Globus pallidus (tissue), 1 donor: ENCODE data around the gene BIK.
"Not testable (repeated sequence)": the region's sequence is repeated elsewhere in the genome, so short reads cannot be mapped to it uniquely, and the experiment has no call there.

ENCODE experiments used
- DNase-seq: peaks from one replicate; pipeline ENCODE4 v3.0.0-alpha.2; 2015; ENCODE audit warnings: low spot score

BIK gene

DNA sequence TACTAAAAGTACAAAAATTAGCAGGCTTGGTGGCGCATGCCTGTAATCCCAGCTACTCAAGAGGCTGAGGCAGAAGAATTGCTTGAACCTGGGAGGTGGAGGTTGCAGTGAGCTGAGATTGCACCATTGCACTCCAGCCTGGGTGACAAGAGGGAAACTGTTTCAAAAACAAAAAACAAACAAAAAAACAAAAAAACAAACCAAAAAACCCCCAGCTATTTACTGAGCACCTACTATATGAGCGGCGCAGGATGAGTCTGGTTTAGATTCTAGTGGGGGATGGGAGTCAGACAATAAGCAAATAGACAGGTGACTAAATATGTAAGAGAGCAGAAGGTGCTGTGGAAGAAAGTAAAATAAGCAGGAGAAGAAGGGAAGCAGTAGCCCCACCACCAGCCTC, 5.6 kb upstream of the BIK start:
- not testable (repeated sequence) for DNase-seq

DNA sequence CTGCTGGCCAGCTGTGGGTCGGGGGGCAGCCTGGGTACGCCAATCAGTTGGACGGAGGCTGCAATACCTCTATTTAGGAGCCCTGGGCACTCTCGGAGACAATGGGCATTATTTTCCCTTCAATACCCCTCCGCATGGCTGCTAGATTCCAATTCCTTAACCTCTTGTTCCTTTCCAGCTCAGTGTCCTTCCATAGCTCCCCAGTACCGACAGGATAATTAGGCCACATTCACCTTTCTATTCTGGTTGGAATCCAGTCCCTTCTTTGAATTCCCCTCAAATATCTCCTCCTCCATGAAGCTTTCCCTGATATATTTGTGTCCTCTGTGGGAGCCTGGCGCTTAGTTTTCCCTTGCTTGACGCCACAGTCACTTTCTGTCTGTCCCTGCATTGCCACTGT, 4.2 kb upstream of the BIK start:
- no peak for DNase-seq

DNA sequence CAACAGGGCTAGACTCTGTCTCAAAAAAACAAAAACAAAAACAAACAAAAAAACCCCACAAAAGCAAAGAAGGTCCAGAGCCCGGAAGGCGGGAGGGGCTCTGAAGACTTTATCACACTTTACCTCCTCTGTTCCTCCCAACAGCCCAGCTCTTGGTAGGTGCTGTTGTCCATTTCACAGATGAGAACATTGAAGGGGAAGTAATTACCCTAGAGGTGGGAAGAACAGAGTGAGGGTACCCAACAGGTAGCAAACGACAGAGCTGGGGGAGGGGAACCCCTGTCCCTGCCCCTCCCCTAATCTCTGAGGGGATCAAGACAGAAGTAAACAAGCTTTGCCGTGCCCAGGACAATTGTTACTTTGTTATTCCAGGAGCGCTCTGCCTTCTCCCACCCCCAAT, 1.0 kb upstream of the BIK start:
- no peak for DNase-seq

DNA sequence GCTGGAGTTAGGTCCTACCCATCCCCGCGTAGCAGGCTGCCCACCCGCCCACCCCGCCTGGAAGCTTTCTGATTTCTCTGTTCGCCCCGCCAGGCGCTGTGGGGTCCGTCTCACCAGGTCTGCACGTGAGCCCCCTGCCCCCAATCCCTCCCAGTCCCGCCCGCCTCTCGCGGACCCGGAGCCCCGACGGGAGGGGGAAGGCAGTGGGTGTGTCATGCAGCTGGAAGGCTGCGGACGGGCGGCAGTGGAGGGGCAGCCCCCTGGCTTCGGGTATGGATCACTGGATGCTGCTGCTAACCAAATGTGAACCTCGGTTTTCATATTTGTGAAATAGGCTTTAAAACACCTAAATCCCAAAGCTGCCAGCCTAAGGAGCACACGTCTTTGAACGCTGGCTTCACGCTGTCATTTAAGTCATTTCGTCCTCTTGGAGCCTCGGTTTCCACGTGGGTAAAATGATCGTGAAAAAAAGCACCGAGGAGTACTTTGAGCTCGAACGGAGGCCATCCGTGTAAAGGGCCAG, 568 bp upstream of the BIK start:
- DNase-seq: no peak

DNA sequence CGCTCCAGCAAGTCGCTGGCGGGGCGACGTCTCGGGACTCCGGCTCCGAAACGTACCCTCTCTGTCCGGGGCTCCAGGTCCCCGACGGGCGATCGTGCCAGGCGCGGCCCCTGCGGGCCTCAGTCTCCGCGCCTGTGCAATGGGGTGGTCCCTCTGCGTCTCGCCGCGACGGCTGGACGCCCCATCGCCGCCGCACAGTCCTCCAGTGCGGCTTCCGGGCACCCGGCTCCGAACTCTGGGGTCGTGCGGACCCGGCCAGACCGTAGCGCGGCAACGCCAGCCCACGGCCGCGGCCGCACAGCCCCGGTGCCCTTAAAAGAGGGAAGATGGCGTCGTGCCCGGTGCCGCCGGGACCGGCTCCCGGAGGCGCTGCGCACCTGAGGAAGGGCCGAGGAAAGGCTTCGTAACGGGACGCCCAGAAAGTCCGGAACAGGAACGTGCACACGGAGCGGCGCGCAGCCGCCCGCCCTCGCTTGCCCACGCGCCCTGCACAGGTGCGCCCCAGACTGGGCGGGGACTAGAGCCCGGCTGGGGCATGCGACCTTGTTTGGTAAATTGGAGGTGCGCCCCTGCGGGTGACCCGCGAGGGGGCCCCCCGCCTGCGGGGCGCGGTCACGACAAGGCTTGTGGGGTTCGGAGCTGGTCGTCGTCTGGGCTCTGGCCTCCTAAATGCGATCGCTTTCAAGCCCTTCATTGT, 525 bp downstream of the BIK start:
- no peak for DNase-seq

DNA sequence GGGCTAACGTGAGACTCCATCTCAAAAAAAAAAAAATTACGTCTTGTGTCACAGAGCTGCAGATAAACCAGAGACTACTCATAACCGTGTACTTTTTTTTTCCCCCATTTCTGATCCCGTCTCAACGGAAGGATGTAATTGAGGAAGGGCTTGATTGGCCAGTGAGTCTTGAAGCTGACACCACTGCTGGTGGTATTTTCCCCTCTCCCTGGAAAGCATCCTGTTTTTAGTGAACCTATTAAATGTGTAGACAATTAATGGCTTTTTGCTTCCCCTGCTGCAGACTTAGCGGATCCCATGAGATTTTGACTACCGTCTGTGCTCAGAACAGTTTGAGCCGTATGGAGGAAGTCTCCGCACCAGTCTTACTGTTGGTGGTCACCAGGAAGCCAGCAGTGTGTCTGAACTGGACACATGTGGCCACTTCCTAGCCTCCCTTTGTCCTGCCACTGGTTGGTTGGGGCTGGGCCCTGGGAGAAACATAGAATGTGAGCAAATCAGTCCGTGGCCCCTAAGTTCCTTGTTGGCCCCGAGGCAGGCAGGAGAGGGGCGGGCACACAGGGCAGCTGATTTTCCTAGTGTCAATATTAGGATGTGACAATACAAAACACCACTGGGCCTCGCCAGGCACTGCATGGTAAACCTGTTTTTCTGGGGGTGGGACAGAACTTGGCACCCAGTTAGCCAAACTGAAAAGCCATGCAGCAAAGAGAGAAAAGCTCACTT, 3.1 kb downstream of the BIK start:
- DNase-seq: no peak

DNA sequence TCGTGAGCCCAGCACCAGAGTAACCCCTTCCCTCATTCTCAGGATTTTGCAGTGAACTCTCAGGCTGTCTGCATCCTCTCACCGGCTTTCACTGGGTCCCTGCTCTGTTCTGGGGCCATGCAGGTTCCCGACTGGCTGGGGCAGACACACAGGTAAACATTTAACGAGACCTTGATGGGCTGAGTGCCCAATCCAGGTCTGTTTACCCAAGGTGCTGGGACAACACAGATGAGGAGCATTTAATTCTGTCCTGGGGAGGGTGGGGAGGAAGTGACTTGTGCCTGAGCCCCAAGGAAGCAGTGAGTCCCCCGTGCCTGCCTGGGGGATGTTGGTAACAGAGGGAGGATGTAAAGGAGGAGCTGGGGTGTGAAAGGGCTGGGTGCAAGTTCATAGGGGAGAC, 4.4 kb downstream of the BIK start:
- no peak for DNase-seq

DNA sequence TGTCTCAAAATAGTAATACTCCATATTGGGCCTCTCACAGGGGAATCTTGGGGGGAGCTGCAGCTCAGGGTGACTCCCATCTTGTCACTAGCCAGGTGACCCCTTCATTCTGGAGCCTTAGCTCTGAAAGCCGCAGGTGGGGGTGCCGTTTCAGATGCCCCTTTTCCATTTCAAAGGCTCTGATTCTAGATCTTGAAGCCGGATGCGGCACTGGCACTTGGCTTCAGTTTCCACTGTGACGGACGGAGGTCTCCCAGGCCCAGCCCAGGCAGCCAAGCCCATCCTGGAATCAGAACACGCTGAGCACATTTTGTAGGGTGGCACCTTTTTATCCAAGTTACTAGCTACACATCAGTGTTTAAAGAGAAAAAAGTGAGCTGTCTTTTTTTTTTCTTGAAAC, 6.4 kb downstream of the BIK start:
- no peak for DNase-seq

DNA sequence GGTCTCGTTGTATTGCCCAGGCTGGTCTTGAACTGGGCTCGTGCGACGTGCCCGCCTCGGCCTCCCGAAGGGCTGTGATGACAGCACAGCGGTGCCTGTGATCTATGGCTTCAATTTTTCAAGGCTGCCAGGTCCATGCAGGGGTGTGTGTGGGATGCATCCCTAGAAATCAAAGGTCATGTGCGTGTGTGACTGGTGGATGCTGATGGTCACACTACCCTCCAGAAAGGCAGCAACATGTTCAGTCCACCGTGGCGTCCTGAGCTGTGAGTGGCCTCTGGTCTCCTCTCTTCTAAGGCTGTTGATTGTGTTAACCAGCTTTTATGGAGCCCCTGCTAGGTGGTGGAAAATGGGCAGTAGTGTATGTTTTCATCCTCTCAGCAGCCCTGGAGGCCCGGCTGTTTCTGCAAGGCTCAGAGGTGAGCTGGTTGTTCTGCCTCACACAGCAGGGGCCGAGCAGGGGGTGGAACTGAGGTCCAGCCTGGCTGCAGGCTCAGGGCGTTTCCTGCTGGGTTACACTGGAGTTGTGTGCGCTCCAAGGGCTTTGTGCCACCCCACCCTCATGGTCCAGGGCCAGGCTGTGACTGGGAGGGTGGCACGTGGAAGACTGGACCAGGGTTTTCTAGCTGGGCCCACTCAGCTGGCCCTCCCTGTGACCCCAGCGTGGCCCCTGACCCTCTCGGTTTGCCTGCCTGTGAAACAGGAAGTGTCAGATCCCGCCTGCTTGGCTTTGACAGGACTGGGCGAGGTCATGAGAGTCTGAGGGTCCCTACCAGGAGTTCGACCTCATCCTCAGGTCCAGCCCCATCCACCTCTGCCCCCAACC, 7.7 kb downstream of the BIK start:
- DNase-seq: no peak

DNA sequence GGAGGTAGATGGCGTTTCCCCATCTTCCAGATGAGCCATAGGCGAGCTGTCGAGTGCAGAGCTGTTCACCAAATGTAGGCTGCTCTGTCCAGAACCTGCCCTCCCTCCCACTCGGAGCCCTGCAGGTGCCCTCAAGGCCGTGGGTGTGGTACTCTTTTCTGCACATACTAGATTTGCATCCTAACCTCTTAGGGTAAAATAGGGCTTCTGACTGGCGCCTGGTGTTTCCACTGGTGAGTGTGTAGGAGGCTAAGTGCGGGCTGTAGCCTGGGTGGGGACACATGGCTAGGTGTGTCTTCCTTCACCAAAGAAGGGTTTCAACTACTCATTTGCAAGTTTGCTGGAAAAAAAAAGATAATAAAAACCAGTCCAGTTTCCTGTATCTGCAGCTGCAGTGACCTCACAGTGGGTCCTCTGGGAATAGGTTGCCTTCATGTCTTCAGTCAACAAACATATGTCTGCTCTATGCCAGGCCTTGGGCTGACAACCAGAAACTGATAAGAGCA, 8.5 kb downstream of the BIK start:
- no peak for DNase-seq

DNA sequence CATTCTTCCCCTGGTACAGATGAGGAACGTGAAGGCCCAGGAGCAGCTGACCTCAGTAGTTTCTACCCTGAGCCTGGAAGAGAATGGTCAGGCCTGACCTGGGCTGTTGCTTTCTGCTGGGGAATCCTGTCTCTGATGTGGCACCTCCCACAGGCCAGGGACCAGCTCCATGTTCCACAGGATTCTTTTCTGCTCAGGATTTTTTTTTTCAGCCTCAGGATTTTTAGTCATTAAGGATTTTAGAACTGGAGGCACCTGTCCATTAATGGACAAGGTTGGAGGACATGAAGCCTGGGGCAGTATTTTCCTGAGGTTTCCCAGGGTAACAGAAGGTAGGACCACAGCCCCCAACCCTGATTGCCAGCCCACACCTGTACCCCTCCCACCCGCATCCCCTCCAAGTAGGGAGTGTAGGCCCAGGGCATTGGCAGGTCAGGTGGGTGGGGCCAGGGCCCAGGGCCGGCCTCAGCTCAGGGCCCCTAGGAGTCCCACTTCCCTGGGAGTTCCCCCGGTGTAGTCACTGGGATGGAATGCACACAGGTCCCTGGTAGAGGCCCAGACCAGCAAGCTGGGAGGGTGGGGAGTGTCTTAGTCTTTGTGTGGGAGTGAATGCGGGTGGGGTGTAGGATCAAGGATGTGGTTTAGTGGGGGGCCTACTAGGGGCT, 16.1 kb downstream of the BIK start:
- DNase-seq: no peak

DNA sequence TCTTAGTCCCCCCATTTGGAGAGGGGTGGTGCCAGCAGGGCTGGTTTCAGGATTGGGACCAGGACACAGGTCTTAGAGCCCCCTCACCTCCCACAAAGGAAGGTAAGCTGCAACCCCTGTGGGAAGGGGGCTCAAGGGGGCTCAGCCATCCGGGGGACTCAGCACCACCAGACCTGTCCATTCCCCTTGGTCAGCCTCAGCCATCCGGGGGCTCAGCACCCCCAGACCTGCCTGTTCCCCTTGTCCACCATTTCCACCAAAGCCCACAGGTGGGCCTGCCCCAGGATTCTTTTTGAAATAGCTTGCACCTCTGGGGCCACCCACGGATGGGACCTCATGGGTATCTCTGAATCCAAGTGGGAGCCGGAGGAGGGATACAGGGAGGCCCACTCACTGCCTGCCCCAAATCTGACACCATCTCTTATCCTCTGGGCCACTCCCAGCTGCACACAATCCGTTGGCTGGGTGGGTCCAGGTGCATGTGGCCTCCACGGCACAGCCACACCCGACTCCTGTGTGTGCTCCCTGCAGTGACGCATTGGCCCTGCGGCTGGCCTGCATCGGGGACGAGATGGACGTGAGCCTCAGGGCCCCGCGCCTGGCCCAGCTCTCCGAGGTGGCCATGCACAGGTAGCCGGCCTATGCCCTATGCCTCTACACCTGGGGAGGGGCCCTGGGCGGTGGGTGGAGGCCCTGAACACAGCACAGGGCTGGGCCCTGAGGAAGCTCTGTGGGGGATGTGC, 16.8 kb downstream of the BIK start:
- DNase-seq: no peak

DNA sequence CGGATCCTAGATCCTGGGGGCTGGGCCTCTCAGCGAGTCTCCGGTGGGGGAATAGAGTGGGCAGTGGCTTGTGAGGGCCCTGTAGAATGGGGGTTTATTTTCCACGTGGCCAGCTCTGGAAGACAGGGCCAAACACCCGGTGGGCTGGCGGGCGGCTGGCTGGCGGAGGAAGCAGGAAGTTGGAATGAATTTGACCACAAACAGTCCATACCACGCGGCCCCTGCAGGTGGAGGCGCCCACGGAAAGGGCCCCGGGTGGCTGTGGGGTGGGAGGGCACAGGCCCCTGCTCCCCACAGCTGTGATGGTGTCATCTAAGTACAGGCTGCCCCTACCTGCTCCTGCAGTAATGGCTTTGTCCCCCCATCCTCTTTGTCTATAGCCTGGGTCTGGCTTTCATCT, 17.6 kb downstream of the BIK start:
- no peak for DNase-seq

DNA sequence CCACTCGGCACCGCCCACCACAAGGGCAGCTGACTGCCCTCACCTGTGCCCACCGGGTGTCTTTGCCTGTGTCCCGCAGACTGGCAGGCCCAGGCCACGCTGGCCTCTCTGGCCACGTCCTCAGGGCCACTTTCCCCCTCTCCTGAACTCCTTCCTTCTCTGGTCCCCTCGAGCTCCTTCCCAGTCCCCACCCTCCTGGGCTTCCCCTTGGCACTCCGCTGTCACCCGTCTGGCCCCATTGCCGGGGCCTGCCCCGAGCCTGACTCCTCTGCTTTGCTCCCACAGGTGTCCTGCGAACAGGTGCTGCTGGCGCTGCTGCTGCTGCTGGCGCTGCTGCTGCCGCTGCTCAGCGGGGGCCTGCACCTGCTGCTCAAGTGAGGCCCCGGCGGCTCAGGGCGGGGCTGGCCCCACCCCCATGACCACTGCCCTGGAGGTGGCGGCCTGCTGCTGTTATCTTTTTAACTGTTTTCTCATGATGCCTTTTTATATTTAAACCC, 18.4 kb downstream of the BIK start:
- DNase-seq: no peak

DNA sequence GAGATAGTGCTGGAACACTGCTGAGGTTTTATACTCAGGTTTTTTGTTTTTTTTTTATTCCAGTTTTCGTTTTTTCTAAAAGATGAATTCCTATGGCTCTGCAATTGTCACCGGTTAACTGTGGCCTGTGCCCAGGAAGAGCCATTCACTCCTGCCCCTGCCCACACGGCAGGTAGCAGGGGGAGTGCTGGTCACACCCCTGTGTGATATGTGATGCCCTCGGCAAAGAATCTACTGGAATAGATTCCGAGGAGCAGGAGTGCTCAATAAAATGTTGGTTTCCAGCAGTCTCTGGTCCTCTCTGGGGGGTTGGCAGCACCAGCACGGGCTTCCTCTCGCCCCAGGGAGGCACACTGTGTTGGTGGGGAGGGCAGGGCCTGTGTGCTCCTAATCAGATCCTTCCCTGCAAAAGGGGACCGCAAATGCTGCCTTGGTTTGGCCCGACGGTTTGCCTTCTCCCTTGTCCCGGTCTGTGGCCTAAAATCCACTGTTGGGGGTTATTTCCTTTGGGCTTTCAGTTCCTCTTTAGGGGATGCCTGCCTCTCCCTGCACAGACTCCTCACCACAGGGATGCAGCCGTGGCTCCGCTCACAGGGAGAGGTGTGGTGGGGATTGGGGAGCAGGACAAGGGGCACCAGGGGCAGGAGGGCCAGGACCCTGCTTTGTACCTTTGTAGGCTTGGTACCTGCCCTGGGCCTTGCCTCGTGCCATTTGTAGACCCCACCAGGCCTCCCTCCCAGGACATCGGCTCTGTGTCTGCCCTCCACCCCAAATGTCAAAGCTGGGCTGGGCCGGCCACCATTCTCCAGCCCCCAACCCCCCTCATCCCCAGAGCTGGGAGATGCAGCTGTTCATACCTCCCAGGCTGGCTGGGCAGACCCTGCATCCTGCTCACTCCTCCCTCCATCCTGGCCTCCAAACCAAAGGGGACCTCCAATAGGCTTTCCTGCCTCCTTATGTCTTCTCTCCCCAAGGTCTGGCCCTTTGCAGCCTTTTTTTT, 19.2 kb downstream of the BIK start:
- no peak for DNase-seq

DNA sequence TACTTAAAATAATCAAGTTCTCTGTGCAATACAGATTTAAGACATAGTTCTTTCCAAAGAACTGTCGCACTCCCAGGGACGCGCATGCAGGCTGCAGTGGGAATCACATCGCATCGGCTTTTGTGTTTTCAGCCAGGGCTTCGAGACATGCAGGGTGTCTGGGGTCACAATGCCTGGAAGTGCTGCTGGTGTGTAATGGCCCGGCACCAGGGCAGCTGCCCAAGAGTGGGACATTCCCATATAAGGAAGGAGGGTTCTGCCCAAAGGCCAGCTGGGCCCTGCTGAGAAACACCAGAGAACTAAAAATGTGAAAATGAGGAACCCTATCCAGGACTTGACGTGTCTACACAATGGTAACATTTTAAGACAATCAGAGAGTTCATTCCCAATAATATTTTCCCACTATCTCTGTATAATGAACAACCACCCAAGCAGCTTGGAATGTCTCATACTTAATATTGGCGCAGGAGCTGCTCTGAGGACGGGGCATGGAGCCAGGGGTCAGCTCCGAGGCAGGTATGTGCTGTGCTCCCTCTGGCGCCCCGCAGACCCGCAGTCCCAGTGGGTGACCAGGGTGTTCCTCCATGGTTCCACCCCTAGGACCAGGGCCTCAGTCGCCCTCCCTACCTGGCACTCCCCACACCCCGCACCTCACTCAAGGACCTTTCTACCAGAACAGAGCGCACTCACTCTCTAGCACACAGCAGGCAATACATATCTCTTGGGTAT, 21.4 kb downstream of the BIK start:
- DNase-seq: no peak

DNA sequence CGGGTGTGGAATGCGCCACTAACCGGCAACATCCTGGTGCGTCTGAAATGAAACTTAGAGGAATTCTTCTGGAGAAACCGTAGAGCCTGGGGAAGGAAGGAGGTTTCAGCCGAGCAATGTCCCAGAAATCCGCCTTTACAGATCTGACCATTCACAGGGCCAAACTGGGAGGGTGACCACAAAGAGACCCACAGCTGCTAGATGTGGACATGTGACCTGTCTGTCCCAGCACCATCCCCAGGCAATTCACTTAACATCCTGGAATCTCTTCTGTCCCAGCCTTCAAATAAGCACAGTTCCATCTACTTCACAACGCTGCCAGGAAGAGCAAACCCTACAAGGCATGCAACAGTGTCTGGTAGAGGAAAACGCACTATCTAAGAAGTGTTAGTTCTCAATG, 22.9 kb downstream of the BIK start:
- no peak for DNase-seq

DNA sequence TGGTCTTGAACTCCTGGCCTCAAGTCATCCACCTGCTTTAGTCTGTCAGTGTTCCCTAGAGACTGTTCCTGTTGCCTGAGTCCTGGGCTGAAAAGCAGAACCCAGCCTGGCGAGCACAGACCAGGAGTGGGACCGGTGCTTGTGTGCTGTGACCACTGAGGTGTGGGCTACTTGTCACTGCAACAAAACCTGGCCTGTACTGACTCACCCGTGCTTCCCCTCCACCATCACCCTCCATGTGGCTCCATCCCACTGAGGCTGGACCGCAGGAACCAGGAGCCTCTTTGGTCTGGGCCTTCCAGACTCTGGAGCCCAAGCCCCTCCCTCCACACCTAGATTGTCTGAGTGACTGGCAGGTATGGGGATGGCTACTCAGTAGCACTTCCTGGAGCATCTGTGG, 24.0 kb downstream of the BIK start:
- DNase-seq: no peak

DNA sequence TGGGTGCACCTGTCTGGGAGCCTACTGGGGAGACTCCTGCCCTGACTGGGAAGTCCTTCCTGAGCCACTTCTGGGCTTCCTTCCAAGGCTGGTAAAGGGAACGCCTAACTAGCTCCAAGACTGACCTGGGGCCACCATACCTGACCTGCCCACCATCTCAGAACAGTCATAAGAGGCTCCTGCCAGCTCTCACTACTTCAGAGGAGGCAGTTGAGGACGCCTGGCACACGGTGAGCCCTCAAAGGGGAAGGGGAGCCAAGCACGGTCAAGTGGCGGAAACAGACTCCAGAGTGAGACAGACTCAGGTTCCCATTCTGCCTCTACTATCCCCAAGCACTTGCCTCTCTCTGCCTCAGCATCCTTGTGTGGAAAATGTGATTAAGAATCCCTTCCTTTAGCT, 25.0 kb downstream of the BIK start:
- DNase-seq: no peak
